HG03565 (cell line): ENCODE results near the gene LIPF.
"Not testable (repeated sequence)": the region's sequence is repeated elsewhere in the genome, so short reads cannot be mapped to it uniquely, and the experiment has no call there.

ENCODE experiments used
- ATAC-seq: cut with Tn5 transposase; IDR thresholded peaks from one replicate; pipeline ENCODE4 v1.9.1; 2021; ENCODE audit warnings: mild to moderate bottlenecking, moderate library complexity; ENCODE audit not compliant: unreplicated experiment

LIPF gene, protein sequence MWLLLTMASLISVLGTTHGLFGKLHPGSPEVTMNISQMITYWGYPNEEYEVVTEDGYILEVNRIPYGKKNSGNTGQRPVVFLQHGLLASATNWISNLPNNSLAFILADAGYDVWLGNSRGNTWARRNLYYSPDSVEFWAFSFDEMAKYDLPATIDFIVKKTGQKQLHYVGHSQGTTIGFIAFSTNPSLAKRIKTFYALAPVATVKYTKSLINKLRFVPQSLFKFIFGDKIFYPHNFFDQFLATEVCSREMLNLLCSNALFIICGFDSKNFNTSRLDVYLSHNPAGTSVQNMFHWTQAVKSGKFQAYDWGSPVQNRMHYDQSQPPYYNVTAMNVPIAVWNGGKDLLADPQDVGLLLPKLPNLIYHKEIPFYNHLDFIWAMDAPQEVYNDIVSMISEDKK

DNA sequence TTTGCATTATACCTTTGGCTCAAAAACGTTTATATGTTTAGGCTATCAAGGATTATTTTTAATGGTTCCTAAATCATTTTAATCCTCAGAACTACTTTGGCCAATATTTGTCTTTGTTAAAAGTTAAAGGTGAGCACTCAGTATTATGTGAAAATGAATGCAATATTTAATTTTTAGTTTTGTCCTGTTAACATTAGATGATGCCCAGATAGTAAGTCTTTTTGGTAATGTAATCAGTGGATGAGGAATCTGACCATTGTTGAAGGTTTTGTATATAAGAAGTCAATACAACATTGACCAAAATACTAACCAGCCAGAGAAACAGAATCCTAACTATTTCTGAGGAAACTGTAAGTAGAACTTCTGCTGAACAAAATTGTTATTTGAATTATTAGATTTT, at the start of gene LIPF:
LIPF (plus strand) TSS at position 301 of the 400 bp plus-strand sequence. CDS start 2,856 bp downstream, outside the sequence.
- no peak for ATAC-seq

GRCh38 chr10:88616250-88616977, 47.8 kb upstream of the LIPF start:
- ATAC-seq, result no peak

- ATAC-seq, result no peak
Measured at GRCh38 chr10:88617772-88618300, 46.4 kb upstream of the LIPF start.

- no peak for ATAC-seq
Measured at GRCh38 chr10:88618496-88618895, 45.7 kb upstream of the LIPF start.

GRCh38 chr10:88620441-88620840, 43.8 kb upstream of the LIPF start:
- no peak for ATAC-seq

GRCh38 chr10:88623835-88624234, 40.4 kb upstream of the LIPF start:
- ATAC-seq, result no peak

DNA sequence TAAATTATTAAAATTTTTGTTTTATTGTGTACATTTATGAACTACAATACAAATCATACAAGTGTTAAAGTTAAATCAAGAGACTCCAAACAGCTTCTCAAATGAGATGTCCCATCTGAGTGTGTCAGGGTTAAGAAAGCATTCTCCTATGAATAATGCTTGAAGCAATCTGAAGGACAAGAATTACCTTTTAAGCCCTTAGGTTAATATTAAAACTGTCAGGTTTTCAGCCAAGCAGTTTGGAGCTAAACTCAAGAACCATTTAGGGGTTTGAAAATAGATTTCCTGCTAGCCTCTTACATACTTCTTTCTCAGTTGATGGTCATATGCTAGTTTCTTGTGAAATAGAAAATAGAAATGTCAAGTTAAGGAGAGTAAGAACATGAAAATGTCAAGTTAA, 39.4 kb upstream of the LIPF start:
- ATAC-seq, result no peak

GRCh38 chr10:88640186-88640585, 24.1 kb upstream of the LIPF start:
- no peak for ATAC-seq

GRCh38 chr10:88642209-88642608, 22.0 kb upstream of the LIPF start:
- no peak for ATAC-seq

GRCh38 chr10:88642963-88643362, 21.3 kb upstream of the LIPF start:
- ATAC-seq, result no peak

- ATAC-seq, result no peak
Measured at GRCh38 chr10:88647061-88647615, 17.1 kb upstream of the LIPF start.

- no peak for ATAC-seq
Measured at GRCh38 chr10:88651101-88651551, 13.1 kb upstream of the LIPF start.

DNA sequence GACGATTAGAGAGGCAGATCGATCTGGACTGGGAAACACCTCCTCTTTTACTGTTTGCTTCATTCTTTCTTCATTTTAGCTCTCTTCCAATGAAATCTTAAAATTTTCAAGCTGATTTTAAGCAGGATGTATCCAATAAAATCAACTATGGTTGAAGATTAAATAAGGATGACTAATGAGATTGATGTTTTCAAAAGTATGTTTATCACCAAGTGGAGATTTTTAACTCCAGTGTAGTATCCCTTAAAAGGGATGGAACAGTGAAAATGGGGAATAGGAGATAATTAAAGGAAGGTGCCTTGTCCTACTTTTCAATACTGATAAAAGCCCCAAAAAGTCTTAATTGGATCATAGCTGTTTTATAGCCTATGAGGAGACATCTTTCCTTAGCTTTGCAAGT, 11.6 kb upstream of the LIPF start:
- ATAC-seq, result no peak

GRCh38 chr10:88657901-88658300, 6.3 kb upstream of the LIPF start:
- no peak for ATAC-seq

DNA sequence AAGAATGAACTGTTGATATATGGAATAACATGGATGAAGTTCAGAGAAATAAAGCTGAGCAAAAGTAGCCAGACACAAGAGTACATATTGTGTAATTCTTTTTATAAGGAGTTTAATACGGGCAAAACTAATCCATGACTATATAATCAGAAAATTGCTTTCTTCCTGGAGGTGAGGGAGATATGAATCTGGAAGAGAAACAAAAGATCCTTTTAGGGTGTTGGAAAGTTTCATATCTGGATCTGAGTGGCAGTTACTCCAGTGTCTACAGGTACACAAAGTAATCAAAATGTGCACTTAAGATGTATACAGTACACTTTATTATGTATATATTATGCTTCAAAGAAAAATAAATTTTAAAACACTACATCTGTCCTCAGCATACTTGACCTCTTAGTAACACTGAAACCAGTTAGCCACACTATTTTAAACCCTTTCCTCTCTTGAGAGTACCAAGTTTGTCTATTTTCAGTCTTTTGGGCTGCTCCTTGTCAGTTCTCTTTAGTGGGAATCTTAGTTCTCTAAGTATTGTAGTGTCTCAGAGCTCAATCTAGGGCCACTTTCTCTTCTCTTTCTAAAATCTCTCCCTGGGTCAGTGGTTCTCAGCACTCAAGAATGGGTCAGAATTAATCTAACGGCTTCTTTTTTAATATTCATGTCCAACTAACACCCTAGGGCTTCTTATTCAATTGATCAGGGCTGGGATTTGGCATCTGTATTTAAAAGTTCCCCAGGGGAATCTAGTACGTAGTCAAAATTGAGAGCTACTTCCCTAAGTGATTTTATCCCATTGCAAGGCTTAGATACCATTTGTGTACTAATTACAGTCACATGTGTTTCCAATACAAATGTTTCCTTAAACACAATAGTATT, 4.3 kb upstream of the LIPF start:
- ATAC-seq, result no peak

GRCh38 chr10:88660598-88660884, 3.7 kb upstream of the LIPF start:
- no peak for ATAC-seq

- ATAC-seq, result no peak
Measured at GRCh38 chr10:88661018-88661417, 3.2 kb upstream of the LIPF start.

DNA sequence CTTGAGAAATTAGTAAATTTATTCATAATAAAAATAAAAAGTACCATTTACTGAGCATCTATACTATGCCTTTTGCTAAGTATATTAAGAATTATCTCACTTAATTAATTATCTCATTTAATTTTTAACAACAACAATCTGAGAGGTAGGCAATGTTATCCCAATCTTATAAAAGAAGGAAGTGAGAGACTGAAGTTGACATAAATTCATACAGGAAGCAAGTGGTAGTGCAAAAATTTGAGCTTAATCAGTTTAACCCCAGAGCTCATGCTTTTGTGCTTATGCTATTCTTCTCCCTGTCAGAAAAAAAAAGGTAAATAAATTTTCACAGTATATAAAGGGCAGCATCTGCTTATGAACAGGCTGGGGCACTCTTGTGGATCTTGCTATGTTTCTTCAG, 2.7 kb upstream of the LIPF start:
- ATAC-seq, result no peak

- not testable (repeated sequence) for ATAC-seq
Measured at GRCh38 chr10:88663153-88663552, 1.1 kb upstream of the LIPF start.

- no peak for ATAC-seq
Measured at GRCh38 chr10:88668465-88668864, 4.2 kb downstream of the LIPF start.

DNA sequence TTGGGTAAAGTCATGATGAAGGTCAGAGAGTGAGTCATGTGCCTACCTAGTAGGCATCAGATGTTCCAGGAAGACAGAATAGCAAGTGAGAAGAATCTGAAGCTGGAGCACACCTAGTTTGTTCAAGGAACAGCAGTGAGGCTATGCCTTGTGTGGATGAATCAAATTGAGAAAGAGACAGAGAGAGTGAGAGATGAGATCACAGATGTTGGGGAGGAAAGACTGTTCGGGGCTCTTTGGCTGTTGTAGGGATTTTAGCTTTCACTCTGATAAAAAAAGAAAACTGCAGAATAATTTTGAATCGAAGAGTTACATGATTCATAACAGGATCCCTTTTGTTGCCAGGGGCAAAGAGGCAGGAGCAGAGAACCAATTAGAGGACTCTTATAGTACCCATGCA, 6.3 kb downstream of the LIPF start:
- no peak for ATAC-seq
